NCI-H2107 treated with DMSO at 0.1 percent for 48 hours (cell line): ENCODE data around the gene MYH14.

Experiments
- DNase-seq: peaks from one replicate; lab custom pipeline; 2025; ENCODE audit not compliant: unreplicated experiment; lab: John Stamatoyannopoulos, UW

MYH14 gene

DNA sequence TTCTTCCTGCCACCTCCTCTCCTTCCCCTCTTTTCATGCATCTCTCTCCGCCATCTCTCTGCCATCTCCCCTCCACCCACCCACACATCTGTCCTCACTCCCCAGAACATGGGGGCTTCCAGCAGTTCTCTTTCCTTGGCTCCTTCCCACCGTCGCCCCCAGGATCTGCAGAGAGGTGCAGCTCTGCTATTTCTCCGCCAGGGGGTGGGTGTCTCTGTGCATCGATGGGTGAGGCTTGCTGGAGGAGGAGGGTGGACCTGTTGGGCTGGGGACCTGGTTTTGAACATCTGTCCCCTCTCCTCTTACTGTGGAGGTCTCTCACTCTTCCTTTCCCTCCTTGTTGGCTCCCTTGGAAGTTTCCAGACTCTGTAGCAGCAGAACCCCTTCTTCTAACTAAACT lies 51.7 kb downstream of the MYH14 start:
- DNase-seq, result no peak

GRCh38 chr19:50257141-50257540 lies 53.7 kb downstream of the MYH14 start:
- DNase-seq, result no peak

- no peak for DNase-seq
These were observed 55.5 kb downstream of the MYH14 start for GRCh38 chr19:50258918-50259372.

GRCh38 chr19:50261446-50261970 lies 58.1 kb downstream of the MYH14 start:
- no peak for DNase-seq

DNA sequence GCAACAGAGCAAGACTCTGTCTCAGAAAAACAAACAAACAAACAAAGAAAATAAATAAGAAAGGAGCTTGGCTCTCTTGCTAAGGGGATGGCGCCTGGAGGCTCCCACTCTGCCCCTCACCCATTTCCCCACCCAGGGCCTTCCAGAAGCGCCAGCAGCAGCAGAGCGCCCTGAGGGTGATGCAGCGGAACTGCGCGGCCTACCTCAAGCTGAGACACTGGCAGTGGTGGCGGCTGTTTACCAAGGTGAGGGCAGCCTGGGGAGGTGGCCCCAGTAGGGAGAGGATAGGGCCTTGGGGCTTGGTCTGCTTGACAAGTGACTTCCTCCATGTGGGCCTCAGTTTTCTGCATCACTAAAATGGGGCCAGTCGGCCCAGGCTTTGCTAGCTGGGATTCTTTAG lies 59.8 kb downstream of the MYH14 start:
- DNase-seq, result no peak

GRCh38 chr19:50264483-50265186 lies 61.2 kb downstream of the MYH14 start:
- DNase-seq, result no peak

DNA sequence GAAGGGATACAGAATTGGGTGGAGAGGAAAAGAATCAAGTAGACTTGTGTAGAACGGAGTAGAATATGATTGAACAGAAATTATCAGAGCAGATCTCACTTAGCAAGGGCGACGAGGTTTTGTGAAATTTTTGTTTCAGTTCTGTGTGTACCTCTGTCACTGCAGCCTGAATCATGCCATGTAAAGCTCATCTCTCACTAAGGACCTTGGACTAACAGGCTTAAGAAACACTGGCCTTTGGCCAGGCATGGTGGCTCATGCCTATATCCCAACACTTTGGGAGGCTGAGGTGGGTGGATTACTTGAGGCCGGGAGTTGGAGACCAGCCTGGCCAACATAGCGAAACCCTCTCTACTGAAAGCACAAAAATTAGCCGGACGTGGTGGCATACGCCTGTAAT lies 62.6 kb downstream of the MYH14 start:
- no peak for DNase-seq

DNA sequence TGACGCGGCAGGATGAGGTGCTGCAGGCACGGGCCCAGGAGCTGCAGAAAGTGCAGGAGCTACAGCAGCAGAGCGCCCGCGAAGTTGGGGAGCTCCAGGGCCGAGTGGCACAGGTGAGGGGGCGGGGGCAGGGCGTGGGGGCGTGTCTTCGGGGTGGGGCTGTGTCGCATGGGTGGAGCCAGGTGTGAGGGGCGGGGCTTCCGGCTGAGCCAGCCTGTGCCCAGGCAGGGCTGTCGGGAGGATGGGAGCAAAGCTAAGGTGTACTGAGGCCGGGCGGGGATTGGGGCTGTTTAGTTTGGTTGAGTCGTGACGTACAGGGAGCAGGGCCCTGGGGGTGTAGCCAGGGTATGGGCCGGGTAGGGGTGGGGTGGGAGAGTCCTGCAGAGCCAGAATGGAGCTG lies 63.5 kb downstream of the MYH14 start:
- DNase-seq, result no peak

- no peak for DNase-seq
These were observed 64.6 kb downstream of the MYH14 start for GRCh38 chr19:50268041-50268440.

GRCh38 chr19:50268501-50268900 lies 65.1 kb downstream of the MYH14 start:
- no peak for DNase-seq

DNA sequence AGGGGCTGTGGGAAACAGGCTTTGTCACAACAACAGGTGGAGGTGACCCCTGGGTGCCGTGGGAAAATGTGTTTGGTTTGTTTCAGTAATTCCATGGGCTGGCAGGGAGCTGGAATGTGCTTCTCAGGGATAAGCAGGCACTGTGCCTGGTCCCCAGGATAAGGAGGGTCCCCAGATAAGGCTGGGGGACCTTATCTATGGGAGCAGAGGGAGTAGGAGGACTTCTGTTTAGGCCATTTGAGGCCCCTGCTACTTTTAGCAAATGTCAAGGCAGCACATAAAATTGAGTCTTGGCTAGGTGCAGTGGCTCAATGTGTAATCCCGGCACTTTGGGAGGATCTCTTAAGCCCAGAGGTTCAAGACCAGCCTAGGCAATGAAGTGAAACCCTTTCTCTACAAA lies 66.2 kb downstream of the MYH14 start:
- no peak for DNase-seq

DNA sequence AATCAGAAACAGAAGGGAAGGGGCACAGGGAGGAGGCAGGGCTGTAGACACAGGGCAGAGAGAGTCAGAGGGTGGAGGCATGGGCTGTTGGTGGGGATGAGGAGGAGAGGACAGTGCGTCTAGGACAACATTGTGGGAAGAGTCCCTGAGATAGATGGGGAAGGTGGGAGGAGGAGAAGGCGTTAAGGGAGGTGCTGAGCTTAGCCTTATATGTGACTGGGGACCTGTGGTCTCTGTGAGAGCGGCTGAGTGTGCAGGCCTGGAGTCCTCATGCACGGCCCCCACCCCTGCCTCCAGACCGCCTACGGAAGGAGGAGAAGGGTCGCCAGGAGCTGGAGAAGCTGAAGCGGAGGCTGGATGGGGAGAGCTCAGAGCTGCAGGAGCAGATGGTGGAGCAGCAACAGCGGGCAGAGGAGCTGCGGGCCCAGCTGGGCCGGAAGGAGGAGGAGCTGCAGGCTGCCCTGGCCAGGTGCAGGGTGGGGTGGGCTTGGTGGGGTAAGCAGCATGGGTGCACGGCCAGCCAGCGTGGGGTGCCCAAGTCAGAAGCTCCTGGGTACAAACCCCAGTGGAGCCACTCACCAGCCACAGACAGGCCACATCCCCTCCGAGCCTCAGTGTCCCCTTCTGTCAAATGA lies 69.0 kb downstream of the MYH14 start:
- DNase-seq, result no peak

DNA sequence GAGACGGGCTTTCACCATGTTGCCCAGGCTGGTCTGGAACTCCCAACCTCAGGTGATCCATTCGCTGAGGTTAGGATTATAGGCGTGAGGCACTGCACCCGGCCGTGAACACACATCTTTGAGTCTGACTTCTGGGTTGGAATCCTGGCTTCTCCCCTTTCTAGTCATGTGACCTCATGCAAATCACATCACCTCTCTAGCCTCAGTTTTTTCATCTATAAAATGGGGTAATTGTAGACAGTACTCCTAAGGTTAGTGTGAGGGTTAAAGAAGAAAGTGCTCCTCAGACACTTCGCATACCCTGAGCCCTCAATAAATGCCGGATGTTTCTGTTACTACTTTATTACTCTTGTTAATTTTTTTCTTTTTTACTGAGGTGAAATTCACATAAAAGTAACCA lies 70.4 kb downstream of the MYH14 start:
- no peak for DNase-seq

DNA sequence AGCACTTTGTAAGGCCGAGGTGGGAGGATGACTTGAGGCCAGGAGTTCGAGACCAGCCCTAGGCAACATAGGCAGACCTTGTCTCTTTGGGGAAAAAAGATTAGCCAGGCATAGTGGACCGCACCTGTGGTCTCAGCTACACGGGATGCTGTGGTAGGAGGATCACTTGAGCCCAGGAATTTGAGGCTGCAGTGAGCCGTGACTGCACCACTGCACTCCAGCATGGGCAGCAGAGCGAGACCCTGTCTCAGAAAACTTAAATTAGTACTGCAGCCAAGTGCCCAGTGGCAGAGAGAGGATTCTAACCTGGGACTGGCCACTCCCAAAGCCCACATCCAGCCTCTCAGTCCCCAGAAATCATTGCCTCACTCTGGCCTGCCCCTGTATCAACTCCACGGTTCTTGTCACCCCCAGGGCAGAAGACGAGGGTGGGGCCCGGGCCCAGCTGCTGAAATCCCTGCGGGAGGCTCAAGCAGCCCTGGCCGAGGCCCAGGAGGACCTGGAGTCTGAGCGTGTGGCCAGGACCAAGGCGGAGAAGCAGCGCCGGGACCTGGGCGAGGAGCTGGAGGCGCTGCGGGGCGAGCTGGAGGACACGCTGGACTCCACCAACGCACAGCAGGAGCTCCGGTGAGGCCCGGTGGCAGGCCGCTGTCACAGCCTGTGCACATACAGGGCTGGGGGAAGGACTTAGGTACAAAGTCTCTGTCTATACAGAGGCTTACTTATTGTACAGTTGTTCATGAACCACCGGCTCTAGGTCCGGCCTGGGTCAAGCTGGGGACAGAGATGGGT lies 72.4 kb downstream of the MYH14 start:
- no peak for DNase-seq

GRCh38 chr19:50276370-50277063 lies 73.1 kb downstream of the MYH14 start:
- no peak for DNase-seq

DNA sequence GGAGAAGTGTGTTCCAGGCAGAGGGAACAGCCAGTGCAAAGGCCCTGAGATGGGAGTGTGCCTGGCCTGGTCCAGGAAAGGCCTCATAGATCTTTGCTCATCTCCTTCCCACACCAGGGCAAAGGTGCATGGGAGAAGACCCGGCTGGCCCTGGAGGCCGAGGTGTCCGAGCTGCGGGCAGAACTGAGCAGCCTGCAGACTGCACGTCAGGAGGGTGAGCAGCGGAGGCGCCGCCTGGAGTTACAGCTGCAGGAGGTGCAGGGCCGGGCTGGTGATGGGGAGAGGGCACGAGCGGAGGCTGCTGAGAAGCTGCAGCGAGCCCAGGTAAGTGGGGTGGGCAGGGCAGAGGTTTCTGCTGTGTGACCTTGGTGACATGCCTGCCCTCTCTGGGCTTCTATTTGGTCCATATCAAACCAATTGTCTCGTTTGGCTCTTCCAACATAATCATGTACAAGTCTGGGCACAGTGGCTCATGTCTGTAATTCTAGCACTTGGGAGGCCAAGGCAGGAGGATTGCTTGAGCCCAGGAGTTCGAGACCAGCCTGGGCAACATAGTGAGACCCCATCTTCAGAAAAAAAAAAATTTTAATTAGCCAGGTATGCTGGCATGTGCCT lies 74.7 kb downstream of the MYH14 start:
- no peak for DNase-seq

DNA sequence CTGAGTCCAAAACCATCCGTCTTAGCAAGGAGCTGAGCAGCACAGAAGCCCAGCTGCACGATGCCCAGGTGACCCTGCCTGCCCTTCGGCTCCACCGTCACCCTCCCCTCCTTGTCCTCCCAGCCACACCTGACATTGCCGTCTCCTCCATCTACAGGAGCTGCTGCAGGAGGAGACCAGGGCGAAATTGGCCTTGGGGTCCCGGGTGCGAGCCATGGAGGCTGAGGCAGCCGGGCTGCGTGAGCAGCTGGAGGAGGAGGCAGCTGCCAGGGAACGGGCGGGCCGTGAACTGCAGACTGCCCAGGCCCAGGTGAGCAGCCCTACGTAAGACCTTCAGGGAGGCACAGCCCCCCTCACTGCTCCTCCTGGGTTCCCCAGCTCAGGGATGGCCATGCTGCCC lies 76.7 kb downstream of the MYH14 start:
- no peak for DNase-seq

GRCh38 chr19:50280983-50281382 lies 77.6 kb downstream of the MYH14 start:
- DNase-seq, result no peak

DNA sequence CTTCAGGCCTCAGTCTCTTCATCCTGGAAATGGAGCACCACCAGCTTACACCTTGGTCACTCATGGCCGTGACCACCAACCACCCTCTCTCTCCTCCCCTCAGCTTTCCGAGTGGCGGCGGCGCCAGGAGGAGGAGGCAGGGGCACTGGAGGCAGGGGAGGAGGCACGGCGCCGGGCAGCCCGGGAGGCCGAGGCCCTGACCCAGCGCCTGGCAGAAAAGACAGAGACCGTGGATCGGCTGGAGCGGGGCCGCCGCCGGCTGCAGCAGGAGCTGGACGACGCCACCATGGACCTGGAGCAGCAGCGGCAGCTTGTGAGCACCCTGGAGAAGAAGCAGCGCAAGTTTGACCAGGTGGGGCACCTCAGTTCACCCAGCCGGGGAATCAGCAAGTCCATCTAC lies 78.1 kb downstream of the MYH14 start:
- DNase-seq, result no peak

DNA sequence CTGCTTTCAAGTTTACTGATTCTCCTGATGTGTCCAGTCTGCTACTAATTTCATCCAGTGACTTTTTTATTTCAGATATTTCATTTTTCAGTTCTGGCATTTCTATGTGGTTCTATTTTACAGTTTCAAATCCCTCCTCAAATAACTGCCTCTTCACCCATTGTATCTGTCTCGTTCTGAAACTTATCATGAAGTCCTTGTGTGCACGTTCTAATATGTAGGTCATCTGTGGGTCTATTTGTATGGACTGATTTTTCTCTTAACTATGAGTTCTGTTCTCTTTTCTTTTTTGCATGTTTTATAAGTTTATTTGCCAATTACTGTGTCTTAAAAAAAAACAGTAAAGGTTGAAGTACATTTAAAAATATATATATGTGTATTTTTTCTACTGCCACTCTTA lies 82.4 kb downstream of the MYH14 start:
- no peak for DNase-seq

DNA sequence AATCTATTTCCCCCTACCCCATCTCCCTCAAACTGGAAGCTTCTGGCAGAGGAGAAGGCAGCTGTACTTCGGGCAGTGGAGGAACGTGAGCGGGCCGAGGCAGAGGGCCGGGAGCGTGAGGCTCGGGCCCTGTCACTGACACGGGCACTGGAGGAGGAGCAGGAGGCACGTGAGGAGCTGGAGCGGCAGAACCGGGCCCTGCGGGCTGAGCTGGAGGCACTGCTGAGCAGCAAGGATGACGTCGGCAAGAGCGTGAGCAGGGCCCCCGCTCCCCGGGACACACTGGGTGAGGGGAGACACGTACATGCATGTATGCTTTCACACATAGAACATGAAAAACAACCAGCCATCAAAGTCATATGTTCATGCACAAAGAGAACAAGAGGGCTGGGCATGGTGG lies 83.0 kb downstream of the MYH14 start:
- DNase-seq, result no peak
